Kidney (tissue), 14 donors: ENCODE data around the gene PACC1. TPM values are rescaled to one million over a fixed set of nuclear protein-coding genes. Genes with fewer than 3 reads are reported as not detected.

Experiments used
- DNase-seq, 5 donors: peaks; one replicate each; pipeline ENCODE4 v3.0.0-alpha.2; 2013 to 2020
- FAIRE-seq: peaks from 2 replicates; lab custom pipeline; 2012; peaks lifted over from hg19 to GRCh38; lab: Jason Lieb, UNC
- H3K27ac ChIP-seq, 2 donors: one replicate each; pipeline ENCODE4 v1.7.0; 2013; ENCODE audit warnings: low read depth in 2 of 2, low read length in 2 of 2, inconsistent platforms in 1 of 2
- H3K27me3 ChIP-seq: one replicate; pipeline ENCODE4 v1.7.1; 2013; ENCODE audit warnings: low read length, inconsistent platforms; ENCODE audit not compliant: control insufficient read depth, insufficient read depth
- H3K36me3 ChIP-seq, 3 donors: one replicate each; pipeline versions ENCODE4 v1.7.0 to v1.7.1; 2013; ENCODE audit warnings: low read length in 3 of 3, control low read depth in 1 of 3, inconsistent platforms in 1 of 3; ENCODE audit not compliant: insufficient read depth in 3 of 3, control insufficient read depth in 2 of 3
- H3K4me1 ChIP-seq, 3 donors: one replicate each; pipeline versions ENCODE4 v1.7.0 to v1.7.1; 2013; ENCODE audit warnings: low read length in 3 of 3, inconsistent platforms in 1 of 3, low read depth in 1 of 3; ENCODE audit not compliant: control insufficient read depth in 2 of 3, insufficient read depth in 2 of 3
- H3K4me3 ChIP-seq, 3 donors: one replicate each; pipeline versions ENCODE4 v1.7.0 to v1.8.1; 2013; ENCODE audit warnings: low read length in 3 of 3, control low read depth in 1 of 3, inconsistent platforms in 1 of 3
- H3K9ac ChIP-seq, 3 donors: one replicate each; pipeline versions ENCODE4 v1.7.0 to v1.7.1; 2013; ENCODE audit warnings: low read length in 3 of 3, control low read depth in 1 of 3, inconsistent platforms in 1 of 3
- H3K9me3 ChIP-seq, 3 donors: one replicate each; pipeline versions ENCODE4 v1.7.0 to v1.7.1; 2013; ENCODE audit warnings: low read length in 3 of 3, control low read depth in 1 of 3, inconsistent platforms in 1 of 3; ENCODE audit not compliant: control insufficient read depth in 2 of 3, insufficient read depth in 1 of 3
- CTCF ChIP-seq: IDR thresholded peaks from 3 replicates; pipeline ENCODE4 v1.5.1; 2012; ENCODE audit warnings: mild to moderate bottlenecking, moderate library complexity, borderline replicate concordance; ENCODE audit not compliant: insufficient read depth; ENCODE audit errors: extremely low read depth
- intact Hi-C: fragments of 100-400 bp; cut with DNase I; formaldehyde crosslinking; loops from one replicate; pipeline ENCODE4 v1.11.1; 2022
- polyA plus RNA-seq: library from polyadenylated mRNA; stranded (reverse); fragments of 350-450 nt; fragmentation: Illumina TruSeq; extraction: RNeasy Lipid Tissue Mini Kit (QIAGEN cat#74804); gene quantifications from one replicate; pipeline ENCODE4 v1.2.3, GENCODE V29; 2014; ENCODE audit warnings: low read depth, low replicate concordance; ENCODE audit not compliant: insufficient read depth
- total RNA-seq: library from RNA; stranded (reverse); fragmentation: NEBNext Ultra II Directional; extraction: Animal tissue kit (Norgen Biotek cat#: 25700); gene quantifications from one replicate; pipeline ENCODE4 v1.2.1, GENCODE V29; 2021
- donor health status: control.
- donor health status: control.
- donor health status: control.
- donor health status: control.
- donor health status: control.
- donor health status: DM: yes; HTN: yes; CAD: no.
- donor health status: Normal renal cell carcinoma (clear cell type).

PACC1 gene
- total and polyA plus RNA-seq, 2 donors from 2014 or later, result 8.7 to 13.7 TPM

DNA sequence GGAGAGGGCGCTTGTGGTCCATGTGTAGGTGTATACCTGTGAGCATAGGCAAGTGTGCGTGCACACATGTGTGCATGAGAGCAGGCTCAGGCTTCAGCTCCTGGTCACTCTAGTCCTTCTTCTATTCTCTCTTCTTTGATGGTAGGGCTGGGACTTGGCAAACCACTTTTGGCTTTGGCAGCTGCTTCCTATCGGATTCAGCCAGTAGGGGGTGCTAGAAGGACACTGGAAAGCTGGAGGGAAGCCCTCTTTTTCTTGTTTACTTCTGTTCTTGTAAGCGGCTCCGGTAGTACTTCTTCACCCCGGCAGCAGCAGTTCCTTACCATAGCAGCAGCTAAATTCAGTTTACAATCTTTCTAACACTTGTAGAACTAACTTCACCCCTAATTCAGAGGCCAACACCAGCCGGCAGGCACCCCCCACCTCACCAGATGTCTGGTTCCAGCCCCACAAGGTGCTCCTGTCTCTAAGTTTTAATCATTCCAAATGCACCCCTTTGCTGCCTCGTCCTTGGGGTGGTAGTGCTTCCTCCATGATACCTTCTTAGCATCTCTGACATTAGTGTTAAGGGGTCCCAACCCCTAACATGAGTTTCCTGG is 43.2 kb upstream of the PACC1 start:
- Histone ChIP-seq H3K9ac (no peak overlapping the region), H3K4me1 (peaks cover 0 to 2% (median 0%) of the 10 kb centered on the region in 3 donors), H3K27ac (no peak overlapping the region), H3K4me3 (no peak overlapping the region), H3K27me3 (no peaks in the 10 kb centered on the region), H3K36me3 (no peaks in the 10 kb centered on the region), H3K9me3 (no peaks in the 10 kb centered on the region)
- intact Hi-C loops, result loop anchor here (10.0 kb wide), 1 partner anchor 393 kb away; no protein-coding TSS in a partner anchor
- DNase-seq (peak in 1 of 5 donors; percentile 32), FAIRE-seq (no peak)
- peak; percentile 39 for TF ChIP-seq CTCF

- intact Hi-C loops, result loop anchor here (10.0 kb wide), 1 partner anchor 391 kb away; no protein-coding TSS in a partner anchor
- Histone ChIP-seq H3K27ac (no peak overlapping the region), H3K4me3 (no peak overlapping the region), H3K4me1 (peaks cover 0 to 2% (median 0%) of the 10 kb centered on the region in 3 donors), H3K9me3 (no peaks in the 10 kb centered on the region), H3K9ac (no peak overlapping the region), H3K36me3 (no peaks in the 10 kb centered on the region), H3K27me3 (no peaks in the 10 kb centered on the region)
- no peak for FAIRE-seq
- DNase-seq, result peak; percentile 83 to 95 (median 87)
- peak; percentile 96 for TF ChIP-seq CTCF
Measured at GRCh38 chr1:212455803-212456528, 41.3 kb upstream of the PACC1 start.

DNA sequence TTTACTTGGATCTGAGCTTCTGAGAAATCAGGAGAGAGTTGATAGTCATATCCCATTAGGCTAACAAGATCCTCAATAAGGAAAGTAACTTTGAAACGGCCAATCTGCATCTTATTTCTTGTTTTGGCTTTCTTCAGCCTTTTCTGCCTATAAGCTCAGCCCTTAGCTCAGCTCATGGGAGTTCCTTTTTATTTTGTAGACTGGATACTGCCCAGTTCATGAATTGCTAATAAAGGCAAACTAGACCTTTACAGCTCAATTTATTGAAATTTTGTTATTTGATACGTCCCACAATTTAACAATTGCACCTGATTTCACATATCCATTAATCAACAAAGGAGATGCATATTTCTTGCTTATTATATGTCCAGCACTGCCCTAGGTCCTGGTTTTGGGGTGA is 40.7 kb upstream of the PACC1 start:
- no peak for FAIRE-seq
- H3K27me3 ChIP-seq, result no peaks in the 10 kb centered on the region
- H3K27ac ChIP-seq, result no peak overlapping the region
- no peaks in the 10 kb centered on the region for H3K36me3 ChIP-seq
- H3K9ac ChIP-seq, result no peak overlapping the region
- H3K4me3 ChIP-seq, result no peak overlapping the region
- intact Hi-C loops, result loop anchor here (10.0 kb wide), 1 partner anchor 391 kb away; no protein-coding TSS in a partner anchor
- no peak for TF ChIP-seq CTCF
- DNase-seq, result no peak
- peaks cover 0 to 2% (median 0%) of the 10 kb centered on the region in 3 donors for H3K4me1 ChIP-seq
- H3K9me3 ChIP-seq, result no peaks in the 10 kb centered on the region
